HCT116 (cell line): ENCODE data around the gene HLCS. TPM values are rescaled to one million over a fixed set of nuclear protein-coding genes. Genes with fewer than 3 reads are reported as not detected.
A peak's percentile ranks its signal among the peaks of the same experiment; 100 is the strongest.

Source experiments
- ATAC-seq: fragments of 200-7000 bp; cut with Tn5 transposase; 2 replicates; pipeline ENCODE4 v1.9.1; 2020; ENCODE audit warnings: mild to moderate bottlenecking, moderate library complexity
- BruUV-seq: library from RNA; stranded (reverse); fragments of 400-500 nt; replicated peaks from 2 replicates; lab custom pipeline; 2021; lab: Mats Ljungman, UMichigan
- CTCF ChIA-PET: fragments of 300-600 bp; sonication (Branson Sonifier 250); formaldehyde crosslinking; loops from one replicate; lab custom pipeline; 2021; ENCODE audit warnings: antibody characterized with exemption; lab: Charles Lee
- POLR2A ChIA-PET: fragments of 300-600, 350-600 bp; sonication (Branson Sonifier 250); formaldehyde crosslinking; loops from one replicate; lab custom pipeline; 2021; ENCODE audit warnings: antibody characterized with exemption; lab: Charles Lee
- RAD21 ChIA-PET, 2 experiments: fragments of 300-600 bp; sonication (Branson Sonifier 250); formaldehyde crosslinking; loops; one replicate each; lab custom pipeline; 2023; ENCODE audit warnings: low total read pairs in 2 of 2; ENCODE audit not compliant: uncharacterized antibody in 2 of 2, unreplicated experiment in 2 of 2, low non-redundant PET in 1 of 2; lab: Charles Lee
- DNase-seq: peaks from one replicate; pipeline ENCODE4 v3.0.0-alpha.2; 2010; ENCODE audit warnings: low read depth, low spot score
- H2AFZ ChIP-seq: fragments of 200-600 bp; shearing (Covaris generic), sonication (generic); 2 replicates; pipeline ENCODE4 v1.6.1; 2017; ENCODE audit warnings: low read depth, mixed run types, mixed read lengths, antibody characterized with exemption, low read length; ENCODE audit not compliant: poor library complexity, severe bottlenecking
- H3K27ac ChIP-seq: 2 replicates; pipeline ENCODE4 v1.5.1; 2012; ENCODE audit warnings: low read depth, low read length
- H3K27me3 ChIP-seq: fragments of 200-600 bp; sonication (generic); 2 replicates; pipeline ENCODE4 v1.6.1; 2016; ENCODE audit warnings: mixed run types, low read length, mixed read lengths; ENCODE audit not compliant: insufficient read depth
- H3K36me3 ChIP-seq, 2 experiments: fragments of 200-500 bp in 1 of 2; fragments of 200-600 bp in 1 of 2; sonication (Bioruptor generic) in 1 of 2; sonication (generic) in 1 of 2; 2 replicates each; pipeline versions ENCODE4 v1.5.1 to v1.6.1; 2014 to 2016; ENCODE audit warnings: low read length in 2 of 2, inconsistent platforms in 1 of 2, mixed read lengths in 1 of 2, mixed run types in 1 of 2; ENCODE audit not compliant: insufficient read depth in 2 of 2, control insufficient read depth in 1 of 2
- H3K4me1 ChIP-seq, 2 experiments: fragments of 200-600 bp in 1 of 2; sonication (generic) in 1 of 2; 2 replicates each; pipeline versions ENCODE4 v1.5.1 to v1.6.1; 2012 to 2017; ENCODE audit warnings: low read length in 2 of 2, inconsistent platforms in 1 of 2, mild to moderate bottlenecking in 1 of 2, mixed read lengths in 1 of 2, mixed run types in 1 of 2, moderate library complexity in 1 of 2; ENCODE audit not compliant: insufficient read depth in 2 of 2, control insufficient read depth in 1 of 2
- H3K4me2 ChIP-seq: fragments of 200-600 bp; sonication (generic); 2 replicates; pipeline ENCODE4 v1.6.1; 2017; ENCODE audit warnings: mixed run types, low read length, mixed read lengths
- H3K4me3 ChIP-seq, 2 experiments: fragments of 200-600 bp in 1 of 2; sonication (generic) in 1 of 2; replicated peaks in 1 of 2; 2 replicates each; pipeline ENCODE4 v1.5.1; 2011 to 2016; ENCODE audit warnings: low read length in 2 of 2, control low read depth in 1 of 2, low read depth in 1 of 2, mild to moderate bottlenecking in 1 of 2, mixed read lengths in 1 of 2, mixed run types in 1 of 2
- H3K79me2 ChIP-seq: fragments of 200-600 bp; sonication (generic); 2 replicates; pipeline ENCODE4 v1.6.1; 2017; ENCODE audit warnings: mild to moderate bottlenecking, mixed run types, low read length, moderate library complexity, mixed read lengths; ENCODE audit not compliant: insufficient read depth
- H3K9ac ChIP-seq: fragments of 200-600 bp; sonication (generic); 2 replicates; pipeline ENCODE4 v1.6.1; 2016; ENCODE audit warnings: low read length, mixed read lengths
- H3K9me2 ChIP-seq: fragments of 200-600 bp; sonication (generic), shearing (Covaris generic); 2 replicates; pipeline ENCODE4 v1.6.1; 2017; ENCODE audit warnings: mixed run types, mild to moderate bottlenecking, moderate library complexity; ENCODE audit not compliant: insufficient read depth
- H3K9me3 ChIP-seq, 2 experiments: fragments of 200-500 bp in 1 of 2; fragments of 200-600 bp in 1 of 2; sonication (Bioruptor generic) in 1 of 2; sonication (generic) in 1 of 2; 2 replicates each; pipeline ENCODE4 v1.6.1; 2014 to 2017; ENCODE audit warnings: low read length in 2 of 2, mixed read lengths in 2 of 2, inconsistent platforms in 1 of 2, low read depth in 1 of 2, mild to moderate bottlenecking in 1 of 2, mixed run types in 1 of 2, moderate library complexity in 1 of 2; ENCODE audit not compliant: control insufficient read depth in 1 of 2, insufficient read depth in 1 of 2
- H4K20me1 ChIP-seq: fragments of 200-600 bp; sonication (generic), shearing (Covaris generic); 2 replicates; pipeline ENCODE4 v1.6.1; 2017; ENCODE audit warnings: mixed run types, mild to moderate bottlenecking, moderate library complexity; ENCODE audit not compliant: insufficient read depth
- CEBPB ChIP-seq: IDR thresholded peaks from 2 replicates; pipeline ENCODE4 v1.6.1; 2012; ENCODE audit warnings: low read depth
- ELF1 ChIP-seq: IDR thresholded peaks from 2 replicates; pipeline ENCODE4 v1.6.1; 2012; ENCODE audit warnings: low read depth, borderline replicate concordance
- EZH2 ChIP-seq: fragments of 200-600 bp; sonication (generic); IDR thresholded peaks from 2 replicates; pipeline ENCODE4 v1.6.1; 2017; ENCODE audit warnings: antibody characterized with exemption, mixed run types
- EZH2phosphoT487 ChIP-seq: fragments of 200-600 bp; IDR thresholded peaks from 2 replicates; pipeline ENCODE4 v1.6.1; 2018; ENCODE audit warnings: antibody characterized with exemption, borderline replicate concordance
- JUND ChIP-seq: IDR thresholded peaks from 2 replicates; pipeline ENCODE4 v1.6.1; 2012
- POLR2A ChIP-seq: IDR thresholded peaks from 2 replicates; pipeline ENCODE4 v1.7.0; 2011; ENCODE audit warnings: borderline replicate concordance; ENCODE audit not compliant: insufficient read depth, insufficient read length; ENCODE audit errors: extremely low read depth
- RAD21 ChIP-seq: IDR thresholded peaks from 2 replicates; pipeline ENCODE4 v1.6.1; 2012; ENCODE audit warnings: low read depth, mild to moderate bottlenecking
- SRF ChIP-seq: IDR thresholded peaks from 2 replicates; pipeline ENCODE4 v1.6.1; 2012; ENCODE audit warnings: low read depth
- YY1 ChIP-seq: IDR thresholded peaks from 2 replicates; pipeline ENCODE4 v1.6.1; 2011; ENCODE audit warnings: low read length, low read depth, moderate library complexity, mild to moderate bottlenecking; ENCODE audit not compliant: insufficient replicate concordance; ENCODE audit errors: extremely low read depth
- ZNF274 ChIP-seq: fragments of 200-500 bp; sonication (Bioruptor generic); IDR thresholded peaks from 2 replicates; pipeline ENCODE4 v1.6.1; 2014; ENCODE audit warnings: mild to moderate bottlenecking, low read depth, low read length, inconsistent platforms
- intact Hi-C: fragments of 100-400 bp; cut with micrococcal nuclease; formaldehyde crosslinking; loops from 2 replicates; pipeline ENCODE4 v1.10.0; 2022
- total RNA-seq: library from RNA; stranded (reverse); gene quantifications from one replicate; pipeline ENCODE4 v1.2.1, GENCODE V29; 2021; ENCODE audit not compliant: unreplicated experiment
- TF ChIP-seq, protein P1 (sequence below): IDR thresholded peaks from 2 replicates; pipeline ENCODE4 v1.6.1; 2011; ENCODE audit warnings: mild to moderate bottlenecking, low read length, moderate library complexity; ENCODE audit not compliant: insufficient replicate concordance; ENCODE audit errors: extremely low read depth
- TF ChIP-seq, protein P2 (sequence below): IDR thresholded peaks from 2 replicates; pipeline ENCODE4 v1.6.1; 2012; ENCODE audit warnings: low read depth
- TF ChIP-seq, protein P3 (sequence below), 3 experiments: fragments of 200-600 bp in 1 of 3; sonication (generic) in 1 of 3; IDR thresholded peaks in 2 of 3; conservative IDR thresholded peaks in 1 of 3; 2 replicates each; pipeline ENCODE4 v1.5.1; 2012 to 2017; ENCODE audit warnings: low read depth in 2 of 3, low read length in 2 of 3, antibody characterized with exemption in 1 of 3, borderline replicate concordance in 1 of 3, control low read depth in 1 of 3, mild to moderate bottlenecking in 1 of 3, mixed read lengths in 1 of 3, mixed run types in 1 of 3, moderate library complexity in 1 of 3; ENCODE audit not compliant: insufficient read depth in 1 of 3
- TF ChIP-seq, protein P4 (sequence below): IDR thresholded peaks from 2 replicates; pipeline ENCODE4 v1.6.1; 2012

The HLCS gene
- total RNA-seq, 1 experiment from 2014 or later, result 18.5 TPM

DNA sequence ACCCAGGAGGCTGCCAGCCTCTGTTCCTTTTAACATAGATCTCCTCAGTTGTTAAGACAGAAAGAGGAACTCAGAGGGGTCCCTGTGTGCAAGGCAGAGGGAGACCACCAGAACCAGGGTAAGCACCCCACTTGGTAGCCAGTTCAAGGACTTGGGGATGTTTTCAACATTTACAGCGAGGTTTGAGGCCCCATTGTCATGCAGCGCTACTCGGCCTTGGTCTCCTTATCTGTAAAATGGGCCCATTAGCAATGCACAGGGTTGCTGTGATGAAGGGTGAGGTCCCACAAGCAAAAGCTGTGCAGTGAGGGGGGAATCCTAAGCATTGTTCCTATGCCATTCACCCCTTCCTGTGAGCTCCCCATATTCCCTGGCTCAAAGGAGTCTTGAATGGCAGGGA is 263.3 kb downstream of the HLCS start:
- H3K4me2 ChIP-seq, result no peak overlapping the region
- H3K79me2 ChIP-seq, result peaks cover 87% of the 10 kb centered on the region

DNA sequence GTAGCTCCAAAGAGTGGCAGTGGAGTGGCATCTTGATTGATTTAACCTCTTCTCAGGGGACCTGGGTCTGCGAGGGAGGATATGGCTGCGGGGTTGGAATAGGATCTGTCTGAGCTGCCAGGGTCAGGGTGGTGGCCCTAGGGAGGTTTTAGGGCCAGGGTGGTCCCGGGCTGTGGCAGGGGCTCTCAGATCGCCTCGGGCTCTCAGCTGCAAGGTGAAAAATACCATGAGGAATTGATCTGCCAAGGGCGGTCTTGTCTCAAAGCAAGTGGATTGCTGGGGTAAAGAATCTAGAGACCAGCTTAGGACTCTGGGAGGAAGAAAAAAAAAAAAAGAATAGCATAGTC is 263.9 kb downstream of the HLCS start:
- intact Hi-C loops, result no loop called here
- no peak for ATAC-seq
- Histone ChIP-seq H3K4me1 (peaks cover 10 to 24% of the 10 kb centered on the region in 2 experiments), H2AFZ (no peak overlapping the region), H3K9me2 (no peaks in the 10 kb centered on the region), H3K36me3 (no peaks in the 10 kb centered on the region), H3K4me3 (no peak overlapping the region), H3K9me3 (no peaks in the 10 kb centered on the region), H3K27me3 (no peaks in the 10 kb centered on the region), H3K9ac (peak overlapping the region; percentile 73), H3K4me2 (peak overlapping the region; percentile 97), H3K27ac (peak overlapping the region; percentile 93; the same call in 1 of the 2 replicates), H4K20me1 (no peaks in the 10 kb centered on the region), H3K79me2 (peaks cover 82% of the 10 kb centered on the region)
- ChIA-PET CTCF (interaction anchor here (1.2 kb wide), 1 partner anchor 71 kb away, joined by 4 read pairs; no protein-coding TSS in a partner anchor), POLR2A (no interaction called here), RAD21 (no interaction called here)
- DNase-seq, result no peak
- BruUV-seq, result no TSS peak
- TF ChIP-seq POLR2A, result no peak
- no peak for TF ChIP-seq JUND
- TF ChIP-seq, protein P1, sequence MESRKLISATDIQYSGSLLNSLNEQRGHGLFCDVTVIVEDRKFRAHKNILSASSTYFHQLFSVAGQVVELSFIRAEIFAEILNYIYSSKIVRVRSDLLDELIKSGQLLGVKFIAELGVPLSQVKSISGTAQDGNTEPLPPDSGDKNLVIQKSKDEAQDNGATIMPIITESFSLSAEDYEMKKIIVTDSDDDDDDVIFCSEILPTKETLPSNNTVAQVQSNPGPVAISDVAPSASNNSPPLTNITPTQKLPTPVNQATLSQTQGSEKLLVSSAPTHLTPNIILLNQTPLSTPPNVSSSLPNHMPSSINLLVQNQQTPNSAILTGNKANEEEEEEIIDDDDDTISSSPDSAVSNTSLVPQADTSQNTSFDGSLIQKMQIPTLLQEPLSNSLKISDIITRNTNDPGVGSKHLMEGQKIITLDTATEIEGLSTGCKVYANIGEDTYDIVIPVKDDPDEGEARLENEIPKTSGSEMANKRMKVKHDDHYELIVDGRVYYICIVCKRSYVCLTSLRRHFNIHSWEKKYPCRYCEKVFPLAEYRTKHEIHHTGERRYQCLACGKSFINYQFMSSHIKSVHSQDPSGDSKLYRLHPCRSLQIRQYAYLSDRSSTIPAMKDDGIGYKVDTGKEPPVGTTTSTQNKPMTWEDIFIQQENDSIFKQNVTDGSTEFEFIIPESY, result no peak
- TF ChIP-seq RAD21, result no peak
- no peak for TF ChIP-seq EZH2
- no peak for TF ChIP-seq ELF1
- TF ChIP-seq, protein P2, sequence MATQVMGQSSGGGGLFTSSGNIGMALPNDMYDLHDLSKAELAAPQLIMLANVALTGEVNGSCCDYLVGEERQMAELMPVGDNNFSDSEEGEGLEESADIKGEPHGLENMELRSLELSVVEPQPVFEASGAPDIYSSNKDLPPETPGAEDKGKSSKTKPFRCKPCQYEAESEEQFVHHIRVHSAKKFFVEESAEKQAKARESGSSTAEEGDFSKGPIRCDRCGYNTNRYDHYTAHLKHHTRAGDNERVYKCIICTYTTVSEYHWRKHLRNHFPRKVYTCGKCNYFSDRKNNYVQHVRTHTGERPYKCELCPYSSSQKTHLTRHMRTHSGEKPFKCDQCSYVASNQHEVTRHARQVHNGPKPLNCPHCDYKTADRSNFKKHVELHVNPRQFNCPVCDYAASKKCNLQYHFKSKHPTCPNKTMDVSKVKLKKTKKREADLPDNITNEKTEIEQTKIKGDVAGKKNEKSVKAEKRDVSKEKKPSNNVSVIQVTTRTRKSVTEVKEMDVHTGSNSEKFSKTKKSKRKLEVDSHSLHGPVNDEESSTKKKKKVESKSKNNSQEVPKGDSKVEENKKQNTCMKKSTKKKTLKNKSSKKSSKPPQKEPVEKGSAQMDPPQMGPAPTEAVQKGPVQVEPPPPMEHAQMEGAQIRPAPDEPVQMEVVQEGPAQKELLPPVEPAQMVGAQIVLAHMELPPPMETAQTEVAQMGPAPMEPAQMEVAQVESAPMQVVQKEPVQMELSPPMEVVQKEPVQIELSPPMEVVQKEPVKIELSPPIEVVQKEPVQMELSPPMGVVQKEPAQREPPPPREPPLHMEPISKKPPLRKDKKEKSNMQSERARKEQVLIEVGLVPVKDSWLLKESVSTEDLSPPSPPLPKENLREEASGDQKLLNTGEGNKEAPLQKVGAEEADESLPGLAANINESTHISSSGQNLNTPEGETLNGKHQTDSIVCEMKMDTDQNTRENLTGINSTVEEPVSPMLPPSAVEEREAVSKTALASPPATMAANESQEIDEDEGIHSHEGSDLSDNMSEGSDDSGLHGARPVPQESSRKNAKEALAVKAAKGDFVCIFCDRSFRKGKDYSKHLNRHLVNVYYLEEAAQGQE, result no peak
- no peak for TF ChIP-seq CEBPB
- TF ChIP-seq, protein P3, sequence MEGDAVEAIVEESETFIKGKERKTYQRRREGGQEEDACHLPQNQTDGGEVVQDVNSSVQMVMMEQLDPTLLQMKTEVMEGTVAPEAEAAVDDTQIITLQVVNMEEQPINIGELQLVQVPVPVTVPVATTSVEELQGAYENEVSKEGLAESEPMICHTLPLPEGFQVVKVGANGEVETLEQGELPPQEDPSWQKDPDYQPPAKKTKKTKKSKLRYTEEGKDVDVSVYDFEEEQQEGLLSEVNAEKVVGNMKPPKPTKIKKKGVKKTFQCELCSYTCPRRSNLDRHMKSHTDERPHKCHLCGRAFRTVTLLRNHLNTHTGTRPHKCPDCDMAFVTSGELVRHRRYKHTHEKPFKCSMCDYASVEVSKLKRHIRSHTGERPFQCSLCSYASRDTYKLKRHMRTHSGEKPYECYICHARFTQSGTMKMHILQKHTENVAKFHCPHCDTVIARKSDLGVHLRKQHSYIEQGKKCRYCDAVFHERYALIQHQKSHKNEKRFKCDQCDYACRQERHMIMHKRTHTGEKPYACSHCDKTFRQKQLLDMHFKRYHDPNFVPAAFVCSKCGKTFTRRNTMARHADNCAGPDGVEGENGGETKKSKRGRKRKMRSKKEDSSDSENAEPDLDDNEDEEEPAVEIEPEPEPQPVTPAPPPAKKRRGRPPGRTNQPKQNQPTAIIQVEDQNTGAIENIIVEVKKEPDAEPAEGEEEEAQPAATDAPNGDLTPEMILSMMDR (IDR thresholded peaks at IDR 0.05 in 2 of 3, conservative IDR thresholded peaks at IDR 0.05 in 1 of 3; ENCODE audit: borderline replicate concordance in 1 of 3, insufficient read depth in 1 of 3, low read depth in 2 of 3, low read length in 2 of 3), result no peak

More for the DNA sequence above, 263.3 kb downstream of the HLCS start:
- Histone ChIP-seq H3K4me1 (peaks cover 8 to 19% of the 10 kb centered on the region in 2 experiments), H3K27me3 (no peaks in the 10 kb centered on the region)
- TF ChIP-seq YY1, result no peak
- no peak for TF ChIP-seq ZNF274
- no peak for TF ChIP-seq SRF
- TF ChIP-seq, protein P4, sequence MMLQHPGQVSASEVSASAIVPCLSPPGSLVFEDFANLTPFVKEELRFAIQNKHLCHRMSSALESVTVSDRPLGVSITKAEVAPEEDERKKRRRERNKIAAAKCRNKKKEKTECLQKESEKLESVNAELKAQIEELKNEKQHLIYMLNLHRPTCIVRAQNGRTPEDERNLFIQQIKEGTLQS, result no peak
- TF ChIP-seq EZH2phosphoT487, result no peak
- TF ChIP-seq, all 23 proteins: peak for 0
- no TSS peak for BruUV-seq
- Histone ChIP-seq H3K9me3 (no peaks in the 10 kb centered on the region), H2AFZ (no peak overlapping the region), H3K4me3 (no peak overlapping the region), H3K36me3 (no peaks in the 10 kb centered on the region), H3K27ac (no peak overlapping the region), H3K9ac (no peak overlapping the region), H3K9me2 (no peaks in the 10 kb centered on the region), H4K20me1 (no peaks in the 10 kb centered on the region)
- ChIA-PET RAD21 (interaction anchor here in 1 of 2 experiments (1.0 kb wide), 1 partner anchor 306 kb away, joined by 3 read pairs; no protein-coding TSS in a partner anchor), POLR2A (no interaction called here), CTCF (interaction anchor here (1.2 kb wide), 1 partner anchor 72 kb away, joined by 4 read pairs; no protein-coding TSS in a partner anchor)
- DNase-seq, result no peak
- intact Hi-C loops, result no loop called here
- ATAC-seq, result no peak
